B cell (primary cell): ENCODE data around the gene UPK1B. TPM values are rescaled to one million over a fixed set of nuclear protein-coding genes. Genes with fewer than 3 reads are reported as not detected.
"Not testable (repeated sequence)": the region's sequence is repeated elsewhere in the genome, so short reads cannot be mapped to it uniquely, and the experiment has no call there.

Source experiments
- ATAC-seq: fragments of 200-7000 bp; cut with Tn5 transposase; one replicate; pipeline ENCODE4 v1.10.0; 2021; ENCODE audit warnings: low read depth, mild to moderate bottlenecking, moderate number of reproducible peaks, moderate library complexity
- CTCF ChIA-PET: fragments of 350-600 bp; sonication (Branson Sonifier 250); formaldehyde crosslinking; loops from one replicate; lab custom pipeline; 2021; ENCODE audit warnings: antibody characterized with exemption, inconsistent platforms; lab: Charles Lee
- POLR2A ChIA-PET: fragments of 350-600 bp; sonication (Branson Sonifier 250); formaldehyde crosslinking; loops from one replicate; lab custom pipeline; 2021; ENCODE audit warnings: antibody characterized with exemption; lab: Charles Lee
- DNase-seq: peaks from one replicate; pipeline ENCODE4 v3.0.0; 2013
- H2AFZ ChIP-seq: 2 replicates; pipeline ENCODE4 v1.6.1; 2012; ENCODE audit warnings: mild to moderate bottlenecking, low read depth, low read length; ENCODE audit not compliant: insufficient read depth, poor library complexity, severe bottlenecking
- H3K27ac ChIP-seq, 2 donors: 1 replicate in 1 of 2; 2 replicates in 1 of 2; pipeline ENCODE4 v1.5.1; 2012 to 2013; ENCODE audit warnings: low read length in 2 of 2, mild to moderate bottlenecking in 2 of 2, moderate library complexity in 1 of 2
- H3K27me3 ChIP-seq, 4 experiments: fragments of 200-600 bp in 1 of 4; sonication (generic) in 1 of 4; replicated peaks in 1 of 4; 1 replicate in 2 of 4; 2 replicates in 2 of 4; pipeline versions ENCODE4 v1.6.1 to v1.7.0; 2013 to 2016; ENCODE audit warnings: low read length in 3 of 4, mild to moderate bottlenecking in 2 of 4, mixed read lengths in 1 of 4, moderate library complexity in 1 of 4; ENCODE audit not compliant: insufficient read depth in 4 of 4, control insufficient read depth in 3 of 4; ENCODE audit errors: control extremely low read depth in 1 of 4
- H3K36me3 ChIP-seq, 2 experiments: replicated peaks in 1 of 2; 1 replicate in 1 of 2; 2 replicates in 1 of 2; pipeline versions ENCODE4 v1.6.1 to v1.7.1; 2013; ENCODE audit warnings: low read length in 1 of 2; ENCODE audit not compliant: insufficient read depth in 2 of 2, control insufficient read depth in 1 of 2; ENCODE audit errors: control extremely low read depth in 1 of 2, extremely low read depth in 1 of 2
- H3K4me1 ChIP-seq, 2 donors: fragments of 200-600 bp in 1 of 2; sonication (generic) in 1 of 2; 1 replicate in 1 of 2; 2 replicates in 1 of 2; pipeline versions ENCODE4 v1.5.1 to v1.6.1; 2013 to 2017; ENCODE audit warnings: low read length in 2 of 2; ENCODE audit not compliant: control insufficient read depth in 2 of 2, insufficient read depth in 2 of 2
- H3K4me2 ChIP-seq: replicated peaks from 2 replicates; pipeline ENCODE3; 2012; ENCODE audit warnings: mild to moderate bottlenecking, low read depth, low read length; ENCODE audit not compliant: poor library complexity, severe bottlenecking
- H3K4me3 ChIP-seq, 5 experiments: fragments of 200-600 bp in 1 of 5; sonication (generic) in 1 of 5; 1 replicate in 3 of 5; 2 replicates in 2 of 5; pipeline versions ENCODE4 v1.5.1 to v1.7.0; 2011 to 2016; ENCODE audit warnings: low read length in 4 of 5, mild to moderate bottlenecking in 4 of 5, low read depth in 2 of 5, control low read depth in 1 of 5, moderate library complexity in 1 of 5; ENCODE audit not compliant: insufficient read depth in 1 of 5; ENCODE audit errors: control extremely low read depth in 1 of 5, extremely low read depth in 1 of 5
- H3K79me2 ChIP-seq: fragments of 200-600 bp; sonication (generic); one replicate; pipeline ENCODE4 v1.6.0; 2016; ENCODE audit warnings: low read length; ENCODE audit not compliant: control insufficient read depth, insufficient read depth
- H3K9ac ChIP-seq: fragments of 200-600 bp; sonication (generic); 2 replicates; pipeline ENCODE4 v1.6.1; 2017; ENCODE audit warnings: mild to moderate bottlenecking, low read length, moderate library complexity
- H3K9me3 ChIP-seq, 3 donors: one replicate each; pipeline versions ENCODE4 v1.6.1 to v1.7.1; 2013; ENCODE audit warnings: low read length in 2 of 3; ENCODE audit not compliant: control insufficient read depth in 2 of 3, insufficient read depth in 1 of 3; ENCODE audit errors: control extremely low read depth in 1 of 3
- H4K20me1 ChIP-seq: 2 replicates; pipeline ENCODE4 v1.6.0; 2012; ENCODE audit warnings: mild to moderate bottlenecking, low read length; ENCODE audit not compliant: insufficient read depth, control insufficient read depth, poor library complexity, severe bottlenecking
- H3K27ac Mint-ChIP-seq: one replicate; pipeline ENCODE4 v1.8.0; 2021; ENCODE audit warnings: mixed read lengths
- H3K27me3 Mint-ChIP-seq: one replicate; pipeline ENCODE4 v1.8.0; 2021; ENCODE audit warnings: mixed read lengths
- H3K4me1 Mint-ChIP-seq: one replicate; pipeline ENCODE4 v1.8.0; 2021; ENCODE audit warnings: mixed read lengths
- H3K4me3 Mint-ChIP-seq: one replicate; pipeline ENCODE4 v1.8.0; 2021; ENCODE audit warnings: mixed read lengths
- H3K9me3 Mint-ChIP-seq: one replicate; pipeline ENCODE4 v1.8.0; 2022; ENCODE audit warnings: mixed read lengths; ENCODE audit not compliant: insufficient read depth
- EZH2 ChIP-seq: IDR thresholded peaks from 2 replicates; pipeline ENCODE4 v1.6.1; 2012; ENCODE audit warnings: borderline replicate concordance, low read depth, mild to moderate bottlenecking, moderate library complexity, low read length; ENCODE audit not compliant: insufficient read depth, poor library complexity, severe bottlenecking
- WGBS: methylation state at CpG from one replicate; pipeline ENCODE4 v1.1.5; 2013; ENCODE audit warnings: missing lambda C conversion rate; ENCODE audit not compliant: insufficient coverage; 5-methylcytosine and 5-hydroxymethylcytosine counted together
- intact Hi-C: fragments of 100-400 bp; cut with micrococcal nuclease; formaldehyde crosslinking; loops from one replicate; pipeline ENCODE4 v1.10.0; 2022
- polyA plus RNA-seq: library from polyadenylated mRNA; depleted of rRNA; stranded (reverse); fragments of >200 nt; gene quantifications from 2 replicates; pipeline ENCODE4 v1.2.3, GENCODE V29; 2012
- total RNA-seq, 2 donors: library from RNA; stranded (reverse); fragments of 120-200 nt in 1 of 2; gene quantifications; 1 replicate in 1 of 2; 2 replicates in 1 of 2; pipeline versions ENCODE4 v1.2.3 to v1.2.4, GENCODE V29; 2013 to 2022
- TF ChIP-seq, protein P1 (sequence below): fragments of 200-600 bp; IDR thresholded peaks from one replicate; pipeline ENCODE4 v1.8.0; 2022; ENCODE audit warnings: antibody characterized with exemption, mild to moderate bottlenecking

Gene UPK1B
- total and polyA plus RNA-seq, 2 donors (not counting 1 experiment from before 2014, with no cell fraction given), result not detected

DNA sequence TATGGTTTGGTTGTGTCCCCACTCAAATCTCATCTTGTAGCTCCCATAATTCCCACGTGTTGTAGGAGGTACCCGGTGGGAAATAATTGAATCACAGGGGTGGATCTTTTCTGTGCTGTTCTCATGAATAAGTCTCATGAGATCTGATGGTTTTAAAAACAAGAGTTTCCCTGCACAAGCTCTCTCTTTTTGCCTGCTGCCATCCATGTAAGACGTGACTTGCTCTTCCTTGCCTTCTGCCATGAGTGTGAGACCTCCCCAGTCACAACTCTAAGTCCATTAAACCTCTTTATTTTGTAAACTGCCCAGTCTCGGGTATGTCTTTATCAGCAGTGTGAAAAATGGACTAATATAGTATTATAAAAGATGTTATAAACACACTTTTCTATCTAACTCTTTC is 34.0 kb upstream of the UPK1B start:
- H3K9me3 ChIP-seq, CTCF ChIA-PET, H3K4me1 Mint-ChIP-seq, ATAC-seq, H3K27ac ChIP-seq, H3K4me3 Mint-ChIP-seq, H3K36me3 ChIP-seq, H3K9ac ChIP-seq, H3K79me2 ChIP-seq, H3K9me3 Mint-ChIP-seq, H3K27me3 ChIP-seq, intact Hi-C loops, H3K4me3 ChIP-seq, H3K27ac Mint-ChIP-seq, H3K4me2 ChIP-seq, POLR2A ChIA-PET, H2AFZ ChIP-seq, H3K27me3 Mint-ChIP-seq, H3K4me1 ChIP-seq, H4K20me1 ChIP-seq, DNase-seq: not testable (repeated sequence)
- WGBS, result 83% methylated on average over 1 of the region's 4 CpGs

DNA sequence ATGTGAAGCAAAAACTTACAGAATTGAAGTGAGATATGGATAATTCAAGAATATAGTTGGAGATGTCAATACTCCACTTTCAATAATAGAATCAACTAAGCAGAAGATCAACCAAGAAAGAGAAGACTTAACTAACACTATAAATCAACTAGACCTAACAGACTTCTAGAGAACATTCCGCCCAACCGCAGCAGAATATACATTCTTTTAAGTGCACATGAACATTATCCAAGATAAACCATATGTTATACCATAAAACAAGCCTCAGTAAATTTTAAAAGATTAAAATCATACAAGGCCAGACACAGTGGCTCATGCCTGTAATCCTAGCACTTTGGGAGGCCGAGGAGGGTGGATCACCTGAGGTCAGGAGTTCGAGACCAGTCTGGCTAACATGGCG is 32.9 kb upstream of the UPK1B start:
- Histone ChIP-seq H3K79me2 (no peaks in the 10 kb centered on the region), H3K4me3 (no peak overlapping the region), H3K36me3 (no peaks in the 10 kb centered on the region), H3K4me1 (no peaks in the 10 kb centered on the region), H3K27me3 (no peaks in the 10 kb centered on the region), H3K27ac (no peak overlapping the region), H3K4me2 (no peak overlapping the region), H3K9ac (no peak overlapping the region), H4K20me1 (no peaks in the 10 kb centered on the region), H2AFZ (no peak overlapping the region), H3K9me3 (no peaks in the 10 kb centered on the region)
- Mint-ChIP-seq H3K4me1 (no peaks in the 10 kb centered on the region), H3K4me3 (no peak overlapping the region), H3K27me3 (peaks cover 3% of the 10 kb centered on the region), H3K27ac (no peak overlapping the region), H3K9me3 (no peaks in the 10 kb centered on the region)
- intact Hi-C loops, result no loop called here
- 97% methylated on average over 4 of the region's 5 CpGs for WGBS
- no peak for ATAC-seq
- DNase-seq, result no peak
- POLR2A ChIA-PET, result no interaction called here
- TF ChIP-seq EZH2, result no peak
- TF ChIP-seq, protein P1, sequence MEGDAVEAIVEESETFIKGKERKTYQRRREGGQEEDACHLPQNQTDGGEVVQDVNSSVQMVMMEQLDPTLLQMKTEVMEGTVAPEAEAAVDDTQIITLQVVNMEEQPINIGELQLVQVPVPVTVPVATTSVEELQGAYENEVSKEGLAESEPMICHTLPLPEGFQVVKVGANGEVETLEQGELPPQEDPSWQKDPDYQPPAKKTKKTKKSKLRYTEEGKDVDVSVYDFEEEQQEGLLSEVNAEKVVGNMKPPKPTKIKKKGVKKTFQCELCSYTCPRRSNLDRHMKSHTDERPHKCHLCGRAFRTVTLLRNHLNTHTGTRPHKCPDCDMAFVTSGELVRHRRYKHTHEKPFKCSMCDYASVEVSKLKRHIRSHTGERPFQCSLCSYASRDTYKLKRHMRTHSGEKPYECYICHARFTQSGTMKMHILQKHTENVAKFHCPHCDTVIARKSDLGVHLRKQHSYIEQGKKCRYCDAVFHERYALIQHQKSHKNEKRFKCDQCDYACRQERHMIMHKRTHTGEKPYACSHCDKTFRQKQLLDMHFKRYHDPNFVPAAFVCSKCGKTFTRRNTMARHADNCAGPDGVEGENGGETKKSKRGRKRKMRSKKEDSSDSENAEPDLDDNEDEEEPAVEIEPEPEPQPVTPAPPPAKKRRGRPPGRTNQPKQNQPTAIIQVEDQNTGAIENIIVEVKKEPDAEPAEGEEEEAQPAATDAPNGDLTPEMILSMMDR, result no peak
- CTCF ChIA-PET, result no interaction called here
